PFSK-1 (cell line): ENCODE measurements around the gene IL17C.

ENCODE experiments used
- FOXP2 ChIP-seq: optimal IDR thresholded peaks from 2 replicates; pipeline ENCODE3; 2011; ENCODE audit warnings: borderline replicate concordance, control low read depth, inconsistent platforms; ENCODE audit not compliant: insufficient read depth; ENCODE audit errors: extremely low read length, extremely low read depth
- POLR2AphosphoS5 ChIP-seq: IDR thresholded peaks from 2 replicates; pipeline ENCODE4 v1.6.1; 2012; ENCODE audit warnings: low read depth, mild to moderate bottlenecking, control low read depth, low read length, moderate library complexity
- REST ChIP-seq, 2 experiments: IDR thresholded peaks; 2 replicates each; pipeline versions ENCODE4 v1.6.1 to v1.8.0; 2011 to 2012; ENCODE audit warnings: low read depth in 2 of 2, low read length in 2 of 2, control low read depth in 1 of 2, inconsistent platforms in 1 of 2, mild to moderate bottlenecking in 1 of 2, moderate library complexity in 1 of 2; ENCODE audit not compliant: insufficient read depth in 1 of 2
- SIN3A ChIP-seq: IDR thresholded peaks from 2 replicates; pipeline ENCODE4 v1.6.1; 2012; ENCODE audit warnings: mild to moderate bottlenecking, low read length, moderate library complexity, borderline replicate concordance; ENCODE audit not compliant: insufficient read depth
- TAF1 ChIP-seq: IDR thresholded peaks from 2 replicates; pipeline ENCODE4 v1.6.1; 2012; ENCODE audit warnings: low read length, control low read depth, borderline replicate concordance; ENCODE audit not compliant: insufficient read depth

Gene IL17C

GRCh38 chr16:88613911-88614817 is 24.2 kb upstream of the IL17C start:
- TF ChIP-seq TAF1 (no peak), FOXP2 (no peak), REST (IDR thresholded peaks at IDR 0.05; ENCODE audit: insufficient read depth in 1 of 2, low read depth in 2 of 2, low read length in 2 of 2) (no peak), POLR2AphosphoS5 (no peak), SIN3A (no peak)

- TF ChIP-seq REST (IDR thresholded peaks at IDR 0.05; ENCODE audit: insufficient read depth in 1 of 2, low read depth in 2 of 2, low read length in 2 of 2) (no peak), POLR2AphosphoS5 (no peak), FOXP2 (no peak), SIN3A (no peak), TAF1 (no peak)
These were observed 23.4 kb upstream of the IL17C start for GRCh38 chr16:88614818-88615580.

- TF ChIP-seq POLR2AphosphoS5 (no peak), REST (IDR thresholded peaks at IDR 0.05; ENCODE audit: insufficient read depth in 1 of 2, low read depth in 2 of 2, low read length in 2 of 2) (no peak), SIN3A (no peak), TAF1 (no peak), FOXP2 (no peak)
These were observed 22.1 kb upstream of the IL17C start for GRCh38 chr16:88616320-88616719.

GRCh38 chr16:88616736-88617135 is 21.6 kb upstream of the IL17C start:
- TF ChIP-seq FOXP2 (no peak), TAF1 (no peak), SIN3A (no peak), POLR2AphosphoS5 (no peak), REST (IDR thresholded peaks at IDR 0.05; ENCODE audit: insufficient read depth in 1 of 2, low read depth in 2 of 2, low read length in 2 of 2) (no peak)
